BJ (cell line): ENCODE data around the gene KNTC1. TPM values are rescaled to one million over a fixed set of nuclear protein-coding genes. Genes with fewer than 3 reads are reported as not detected.

Source experiments
- CTCF ChIA-PET: fragments of 350-600 bp; formaldehyde crosslinking; extraction: SDS; loops from one replicate; lab custom pipeline; 2021; ENCODE audit warnings: antibody characterized with exemption, inconsistent platforms; lab: Yijun Ruan, JAX
- POLR2A ChIA-PET: fragments of 300-600 bp; sonication (Branson Sonifier 250); formaldehyde crosslinking; extraction: SDS; loops from one replicate; lab custom pipeline; 2021; ENCODE audit warnings: antibody characterized with exemption; lab: Charles Lee
- DNase-seq: peaks from one replicate; pipeline ENCODE4 v3.0.0-alpha.2; 2011; ENCODE audit warnings: low read depth
- H3K27me3 ChIP-seq: 2 replicates; pipeline ENCODE4 v1.6.0; 2011; ENCODE audit warnings: low read length; ENCODE audit not compliant: control insufficient read depth, insufficient read depth
- H3K36me3 ChIP-seq: 2 replicates; pipeline ENCODE4 v1.5.1; 2011; ENCODE audit warnings: low read length; ENCODE audit not compliant: control insufficient read depth, insufficient read depth
- H3K4me3 ChIP-seq: 2 replicates; pipeline ENCODE4 v1.5.1; 2011; ENCODE audit warnings: low read depth, mild to moderate bottlenecking, control low read depth, low read length
- polyA plus RNA-seq: library from polyadenylated mRNA; depleted of rRNA; stranded (reverse); fragments of >200 nt; gene quantifications from 2 replicates; pipeline ENCODE4 v1.2.3, GENCODE V29; 2011
- TF ChIP-seq, protein P1 (sequence below): IDR thresholded peaks from 2 replicates; pipeline ENCODE4 v1.5.1; 2011; ENCODE audit warnings: low read depth, mild to moderate bottlenecking, control low read depth, inconsistent platforms, low read length, moderate library complexity; ENCODE audit not compliant: insufficient read depth

The KNTC1 gene
- polyA plus RNA-seq, 1 experiment, result 12.5 TPM

GRCh38 chr12:122661938-122662337, 134.9 kb downstream of the KNTC1 start:
- Histone ChIP-seq H3K36me3 (no peaks in the 10 kb centered on the region), H3K27me3 (no peaks in the 10 kb centered on the region), H3K4me3 (no peak overlapping the region)
- POLR2A ChIA-PET, result no interaction called here
- no peak for DNase-seq
- CTCF ChIA-PET, result interaction anchor here (1.4 kb wide), 1 partner anchor 9 kb away, joined by 5 read pairs; no protein-coding TSS in a partner anchor
- TF ChIP-seq, protein P1, sequence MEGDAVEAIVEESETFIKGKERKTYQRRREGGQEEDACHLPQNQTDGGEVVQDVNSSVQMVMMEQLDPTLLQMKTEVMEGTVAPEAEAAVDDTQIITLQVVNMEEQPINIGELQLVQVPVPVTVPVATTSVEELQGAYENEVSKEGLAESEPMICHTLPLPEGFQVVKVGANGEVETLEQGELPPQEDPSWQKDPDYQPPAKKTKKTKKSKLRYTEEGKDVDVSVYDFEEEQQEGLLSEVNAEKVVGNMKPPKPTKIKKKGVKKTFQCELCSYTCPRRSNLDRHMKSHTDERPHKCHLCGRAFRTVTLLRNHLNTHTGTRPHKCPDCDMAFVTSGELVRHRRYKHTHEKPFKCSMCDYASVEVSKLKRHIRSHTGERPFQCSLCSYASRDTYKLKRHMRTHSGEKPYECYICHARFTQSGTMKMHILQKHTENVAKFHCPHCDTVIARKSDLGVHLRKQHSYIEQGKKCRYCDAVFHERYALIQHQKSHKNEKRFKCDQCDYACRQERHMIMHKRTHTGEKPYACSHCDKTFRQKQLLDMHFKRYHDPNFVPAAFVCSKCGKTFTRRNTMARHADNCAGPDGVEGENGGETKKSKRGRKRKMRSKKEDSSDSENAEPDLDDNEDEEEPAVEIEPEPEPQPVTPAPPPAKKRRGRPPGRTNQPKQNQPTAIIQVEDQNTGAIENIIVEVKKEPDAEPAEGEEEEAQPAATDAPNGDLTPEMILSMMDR, result no peak

DNA sequence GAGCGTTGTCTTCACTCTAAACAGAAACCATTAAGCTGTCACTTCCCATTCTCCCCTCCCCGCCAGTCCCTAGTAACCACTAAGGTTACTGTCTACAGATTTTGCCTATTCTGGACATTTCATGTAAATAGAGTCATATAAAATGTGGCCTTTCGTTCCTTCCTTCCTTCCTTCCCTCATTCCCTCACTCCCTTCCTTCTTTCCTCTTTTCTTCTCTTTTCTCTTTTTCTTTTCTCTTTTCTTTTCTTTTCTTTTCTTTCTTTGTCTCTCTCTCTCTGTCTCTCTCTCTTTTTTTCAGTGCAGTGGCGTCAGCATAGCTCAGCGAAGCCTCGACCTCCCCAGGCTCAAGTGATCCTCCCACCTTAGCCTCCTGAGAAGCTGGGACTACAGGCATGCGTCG, 138.3 kb downstream of the KNTC1 start:
- TF ChIP-seq, protein P1, result no peak
- Histone ChIP-seq H3K27me3 (no peaks in the 10 kb centered on the region), H3K4me3 (no peak overlapping the region), H3K36me3 (no peaks in the 10 kb centered on the region)
- no peak for DNase-seq
- CTCF ChIA-PET, result no interaction called here
- POLR2A ChIA-PET, result no interaction called here

DNA sequence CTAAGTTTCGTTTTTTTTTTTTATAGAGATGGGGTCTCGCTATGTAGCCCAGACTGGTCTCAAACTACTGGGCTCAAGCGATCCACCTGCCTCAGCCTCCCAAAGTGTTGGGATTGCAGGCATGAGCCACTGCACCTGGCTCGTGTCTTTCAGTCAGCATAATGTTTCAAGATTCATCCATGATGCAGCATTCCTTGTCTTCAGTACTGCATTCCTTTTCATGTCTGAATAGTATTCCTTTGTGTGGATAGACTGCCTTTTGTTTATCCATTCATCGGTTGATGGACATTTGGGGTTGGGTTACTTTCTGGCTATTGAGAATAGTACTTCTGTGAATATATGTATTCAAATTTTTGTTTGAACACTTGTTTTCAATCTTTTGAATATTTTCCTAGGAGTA, 138.7 kb downstream of the KNTC1 start:
- H3K36me3 ChIP-seq, result no peaks in the 10 kb centered on the region
- H3K4me3 ChIP-seq, result no peak overlapping the region
- TF ChIP-seq, protein P1, result no peak
- ChIA-PET POLR2A (no interaction called here), CTCF (no interaction called here)
- no peaks in the 10 kb centered on the region for H3K27me3 ChIP-seq
- no peak for DNase-seq

DNA sequence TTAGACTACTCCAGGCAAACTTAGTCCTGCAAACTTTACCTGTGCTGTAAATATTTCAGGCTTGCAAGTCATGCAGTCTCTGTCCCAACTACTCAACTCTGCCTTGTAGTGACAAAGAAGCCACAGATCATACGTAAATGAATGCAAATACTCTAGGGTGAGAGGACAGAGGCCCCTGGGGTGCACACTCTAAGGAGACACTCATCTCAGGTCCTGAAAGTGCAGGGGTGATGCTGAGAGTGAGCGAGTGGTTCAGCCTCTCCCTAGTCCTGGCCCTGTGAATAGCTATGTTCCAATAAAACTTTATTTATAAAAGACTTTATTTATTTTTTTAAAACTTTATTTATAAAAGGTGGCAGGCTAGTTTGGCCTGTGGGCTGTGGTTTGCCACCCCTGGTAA, 141.2 kb downstream of the KNTC1 start:
- TF ChIP-seq, protein P1, result no peak
- ChIA-PET CTCF (interaction anchor here (1.7 kb wide), 1 partner anchor 31 kb away, joined by 4 read pairs; no protein-coding TSS in a partner anchor), POLR2A (no interaction called here)
- no peaks in the 10 kb centered on the region for H3K36me3 ChIP-seq
- no peaks in the 10 kb centered on the region for H3K27me3 ChIP-seq
- no peak overlapping the region for H3K4me3 ChIP-seq
- no peak for DNase-seq

DNA sequence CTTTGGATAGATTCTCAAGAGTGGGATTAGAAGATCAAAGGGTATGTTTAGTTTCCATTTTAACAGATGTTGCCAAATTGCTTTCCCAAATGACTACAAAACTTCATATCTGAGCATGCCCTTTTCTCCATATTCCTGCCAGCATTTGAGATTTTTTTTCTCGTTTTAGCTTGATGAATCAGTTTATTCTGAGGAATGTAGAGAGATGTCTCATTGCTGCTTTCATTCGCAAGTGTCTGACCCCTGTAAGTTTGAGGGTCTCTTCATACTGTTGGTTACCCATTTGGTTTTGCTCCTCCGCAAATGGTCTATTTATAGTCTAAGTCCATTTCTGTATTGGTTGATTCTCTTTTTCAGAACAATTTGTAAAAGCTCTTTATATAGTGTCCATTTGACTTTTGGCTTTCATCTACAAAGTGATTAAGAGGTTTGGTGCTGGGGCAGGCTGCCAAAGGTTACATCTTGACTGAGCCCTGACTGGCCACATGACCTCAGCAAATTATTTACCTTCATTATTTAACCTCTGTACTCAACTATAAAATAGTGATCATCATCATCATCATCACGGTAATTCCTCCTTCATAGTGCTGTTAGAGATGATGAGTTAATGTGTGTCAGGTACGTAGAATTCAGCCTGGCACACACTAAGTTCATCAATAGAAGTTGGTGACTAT, 142.5 kb downstream of the KNTC1 start:
- H3K4me3 ChIP-seq, result no peak overlapping the region
- DNase-seq, result peak; percentile 39
- no peaks in the 10 kb centered on the region for H3K27me3 ChIP-seq
- H3K36me3 ChIP-seq, result no peaks in the 10 kb centered on the region
- ChIA-PET CTCF (interaction anchor here (0.9 to 1.7 kb wide), 3 partner anchors 10 to 32 kb away, joined by 3 to 4 read pairs (median 4); no protein-coding TSS in a partner anchor), POLR2A (no interaction called here)
- TF ChIP-seq, protein P1, result no peak
